ENCODE results near the gene PHACTR3.

The PHACTR3 gene

DNA sequence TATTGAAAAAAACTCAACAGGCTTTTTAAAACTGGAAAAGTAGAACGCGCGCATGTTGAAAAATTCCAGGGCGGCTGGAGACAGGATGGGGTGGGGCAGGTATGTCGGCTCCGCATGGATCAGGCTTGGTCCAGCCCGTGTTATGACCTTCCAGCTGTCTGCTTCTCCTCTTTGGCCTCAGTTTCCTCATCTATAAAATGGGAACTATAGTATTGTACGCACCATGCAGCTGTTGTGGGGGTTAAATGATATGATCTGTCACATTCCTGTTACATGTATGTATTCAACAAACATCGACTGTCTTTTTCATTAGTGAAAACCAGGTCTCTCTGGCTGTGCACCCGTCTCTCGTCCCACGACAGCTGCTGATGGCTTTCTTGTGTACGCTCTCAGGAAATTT lies 18.8 kb downstream of the PHACTR3 start:
- Histone ChIP-seq H3K4me2 (ENCODE audit: low read length) (no peak overlapping the region), H3K4me3 (ENCODE audit: low read depth, low read length, poor library complexity, severe bottlenecking) (no peak overlapping the region), H3K27ac (ENCODE audit: low read depth, low read length, poor library complexity, severe bottlenecking) (no peak overlapping the region), H3K36me3 (ENCODE audit: insufficient read depth, low read length) (no peaks in the 10 kb centered on the region), H3K9me2 (ENCODE audit: low read depth, low read length) (no peaks in the 10 kb centered on the region), H4K20me1 (ENCODE audit: insufficient read depth, low read length) (no peaks in the 10 kb centered on the region), H3K27me3 (ENCODE audit: insufficient read depth, low read length) (no peaks in the 10 kb centered on the region; the same call in 1 of the 2 replicates), H3K9ac (ENCODE audit: low read length) (no peak overlapping the region), H3F3A (ENCODE audit: insufficient read depth, low read length) (no peaks in the 10 kb centered on the region), H3K79me2 (ENCODE audit: insufficient read depth, low read length) (no peaks in the 10 kb centered on the region), H3K4me1 (ENCODE audit: insufficient read depth, low read length, severe bottlenecking) (no peaks in the 10 kb centered on the region), H3K9me3 (ENCODE audit: low read length) (no peaks in the 10 kb centered on the region), H2AFZ (ENCODE audit: low read length) (no peak overlapping the region)
- TF ChIP-seq EZH2 (IDR thresholded peaks at IDR 0.05; ENCODE audit: borderline replicate concordance, low read length): no peak
- TF ChIP-seq, protein P1, sequence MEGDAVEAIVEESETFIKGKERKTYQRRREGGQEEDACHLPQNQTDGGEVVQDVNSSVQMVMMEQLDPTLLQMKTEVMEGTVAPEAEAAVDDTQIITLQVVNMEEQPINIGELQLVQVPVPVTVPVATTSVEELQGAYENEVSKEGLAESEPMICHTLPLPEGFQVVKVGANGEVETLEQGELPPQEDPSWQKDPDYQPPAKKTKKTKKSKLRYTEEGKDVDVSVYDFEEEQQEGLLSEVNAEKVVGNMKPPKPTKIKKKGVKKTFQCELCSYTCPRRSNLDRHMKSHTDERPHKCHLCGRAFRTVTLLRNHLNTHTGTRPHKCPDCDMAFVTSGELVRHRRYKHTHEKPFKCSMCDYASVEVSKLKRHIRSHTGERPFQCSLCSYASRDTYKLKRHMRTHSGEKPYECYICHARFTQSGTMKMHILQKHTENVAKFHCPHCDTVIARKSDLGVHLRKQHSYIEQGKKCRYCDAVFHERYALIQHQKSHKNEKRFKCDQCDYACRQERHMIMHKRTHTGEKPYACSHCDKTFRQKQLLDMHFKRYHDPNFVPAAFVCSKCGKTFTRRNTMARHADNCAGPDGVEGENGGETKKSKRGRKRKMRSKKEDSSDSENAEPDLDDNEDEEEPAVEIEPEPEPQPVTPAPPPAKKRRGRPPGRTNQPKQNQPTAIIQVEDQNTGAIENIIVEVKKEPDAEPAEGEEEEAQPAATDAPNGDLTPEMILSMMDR (IDR thresholded peaks at IDR 0.05; ENCODE audit: low read length): no peak

DNA sequence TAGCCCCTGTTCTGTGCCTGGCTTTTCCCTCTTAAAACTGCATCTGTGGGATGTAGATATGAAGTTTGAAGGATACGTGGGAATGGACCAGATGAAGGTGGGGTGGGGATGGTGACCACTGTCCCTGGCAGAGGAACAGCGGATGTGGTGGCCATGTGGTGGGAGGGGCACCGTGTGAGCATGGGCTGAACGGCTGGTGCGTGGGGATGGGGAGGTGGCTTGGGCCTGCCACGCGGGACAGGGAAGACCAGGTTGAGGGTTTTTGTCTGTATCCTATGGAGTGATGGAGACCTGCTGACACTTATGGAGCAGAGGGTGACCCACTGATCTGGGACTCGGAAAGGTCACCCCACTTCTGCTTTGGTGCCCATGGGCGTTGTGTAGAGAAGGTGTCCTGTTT lies 19.2 kb downstream of the PHACTR3 start:
- Histone ChIP-seq H3K27ac (ENCODE audit: low read depth, low read length, poor library complexity, severe bottlenecking) (no peak overlapping the region), H3K36me3 (ENCODE audit: insufficient read depth, low read length) (no peaks in the 10 kb centered on the region), H3K27me3 (ENCODE audit: insufficient read depth, low read length) (no peaks in the 10 kb centered on the region; the same call in 1 of the 2 replicates), H3K79me2 (ENCODE audit: insufficient read depth, low read length) (no peaks in the 10 kb centered on the region), H4K20me1 (ENCODE audit: insufficient read depth, low read length) (no peaks in the 10 kb centered on the region), H3F3A (ENCODE audit: insufficient read depth, low read length) (no peaks in the 10 kb centered on the region), H3K9me2 (ENCODE audit: low read depth, low read length) (no peaks in the 10 kb centered on the region), H3K9ac (ENCODE audit: low read length) (no peak overlapping the region), H3K4me2 (ENCODE audit: low read length) (no peak overlapping the region), H3K4me1 (ENCODE audit: insufficient read depth, low read length, severe bottlenecking) (no peaks in the 10 kb centered on the region), H3K9me3 (ENCODE audit: low read length) (no peaks in the 10 kb centered on the region), H2AFZ (ENCODE audit: low read length) (no peak overlapping the region), H3K4me3 (ENCODE audit: low read depth, low read length, poor library complexity, severe bottlenecking) (no peak overlapping the region)
- TF ChIP-seq, protein P1 (IDR thresholded peaks at IDR 0.05; ENCODE audit: low read length): no peak
- no peak for TF ChIP-seq EZH2 (IDR thresholded peaks at IDR 0.05; ENCODE audit: borderline replicate concordance, low read length)

DNA sequence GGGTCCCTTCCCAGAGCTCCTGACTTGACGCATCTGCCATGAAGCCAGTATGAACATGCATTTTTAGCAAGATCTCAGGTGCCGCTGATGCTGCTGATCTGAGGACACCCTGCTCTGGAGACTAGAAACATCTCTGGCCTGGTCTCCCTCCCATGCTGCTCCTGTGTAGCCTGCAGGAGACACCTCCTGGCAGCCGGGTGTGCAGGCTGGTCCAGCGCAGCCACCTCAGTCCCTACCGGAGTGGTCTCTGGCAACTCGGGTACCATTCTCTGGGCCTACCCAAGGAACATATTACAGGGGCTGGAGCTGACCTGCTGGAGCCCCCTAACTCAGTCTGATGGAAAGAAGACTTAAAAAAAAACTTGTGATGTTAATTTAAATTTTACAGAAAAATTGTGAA lies 20.1 kb downstream of the PHACTR3 start:
- H4K20me1 ChIP-seq (ENCODE audit: insufficient read depth, low read length): no peaks in the 10 kb centered on the region
- H3K79me2 ChIP-seq (ENCODE audit: insufficient read depth, low read length): no peaks in the 10 kb centered on the region
- H3K9me3 ChIP-seq (ENCODE audit: low read length): no peaks in the 10 kb centered on the region
- no peak overlapping the region for H3K4me3 ChIP-seq (ENCODE audit: low read depth, low read length, poor library complexity, severe bottlenecking)
- no peaks in the 10 kb centered on the region for H3K36me3 ChIP-seq (ENCODE audit: insufficient read depth, low read length)
- no peak overlapping the region for H3K4me2 ChIP-seq (ENCODE audit: low read length)
- no peaks in the 10 kb centered on the region; the same call in 1 of the 2 replicates for H3K27me3 ChIP-seq (ENCODE audit: insufficient read depth, low read length)
- H3K9ac ChIP-seq (ENCODE audit: low read length): no peak overlapping the region
- H3K27ac ChIP-seq (ENCODE audit: low read depth, low read length, poor library complexity, severe bottlenecking): no peak overlapping the region
- no peaks in the 10 kb centered on the region for H3K4me1 ChIP-seq (ENCODE audit: insufficient read depth, low read length, severe bottlenecking)
- H2AFZ ChIP-seq (ENCODE audit: low read length): no peak overlapping the region
- no peak for TF ChIP-seq EZH2 (IDR thresholded peaks at IDR 0.05; ENCODE audit: borderline replicate concordance, low read length)
- TF ChIP-seq, protein P1 (IDR thresholded peaks at IDR 0.05; ENCODE audit: low read length): no peak
- no peaks in the 10 kb centered on the region for H3K9me2 ChIP-seq (ENCODE audit: low read depth, low read length)
- no peaks in the 10 kb centered on the region for H3F3A ChIP-seq (ENCODE audit: insufficient read depth, low read length)

Measured in OCI-LY1 (cell line).